Activated CD4-positive, CD25-positive, alpha-beta regulatory T cell (primary cell): Measurements from ENCODE around the gene HNRNPLL.
"Not testable (repeated sequence)": the region's sequence is repeated elsewhere in the genome, so short reads cannot be mapped to it uniquely, and the experiment has no call there.

Experiments used
- DNase-seq, 4 experiments: peaks; one replicate each; lab custom pipeline; 2025; lab: John Stamatoyannopoulos, UW

HNRNPLL gene

DNA sequence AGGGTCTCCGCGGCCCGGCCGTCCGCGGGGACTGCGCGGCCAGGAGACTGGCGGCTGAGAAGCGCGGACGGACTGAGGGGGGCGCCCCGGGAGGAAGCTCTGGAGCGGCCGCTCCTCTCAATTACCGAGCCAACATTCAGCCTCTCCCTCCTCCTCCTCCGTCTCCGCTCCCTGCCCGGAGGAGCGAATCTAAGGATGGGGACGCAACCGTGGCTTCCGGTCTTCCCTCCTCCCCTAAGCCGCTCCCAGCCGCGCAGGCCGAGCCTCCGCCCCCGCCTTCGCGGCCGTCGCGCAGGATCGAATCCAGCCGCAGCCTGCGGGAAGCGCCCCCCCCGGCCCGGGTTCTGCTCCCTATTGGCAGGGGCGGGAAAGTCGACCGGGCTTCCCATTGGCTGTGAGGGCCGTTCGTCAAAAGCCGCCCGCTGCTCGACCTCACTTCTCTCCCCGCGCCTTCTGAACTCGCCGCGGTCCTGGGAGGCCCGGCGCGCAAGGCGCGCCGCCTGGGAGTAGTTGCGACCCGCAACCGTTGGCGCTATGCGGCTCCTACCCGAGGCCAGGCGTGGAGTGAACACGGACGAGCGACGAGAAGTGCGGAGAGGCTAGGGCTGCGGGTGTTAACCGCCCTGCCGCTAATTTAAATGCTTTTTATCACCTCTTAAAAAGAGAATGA is at the start of gene HNRNPLL:
Gene HNRNPLL, minus strand, starts transcription at position 197 of the 670 bp plus-strand sequence. CDS start 302 bp downstream, outside the sequence.
- peak; percentile 85 to 91 (median 88) for DNase-seq

DNA sequence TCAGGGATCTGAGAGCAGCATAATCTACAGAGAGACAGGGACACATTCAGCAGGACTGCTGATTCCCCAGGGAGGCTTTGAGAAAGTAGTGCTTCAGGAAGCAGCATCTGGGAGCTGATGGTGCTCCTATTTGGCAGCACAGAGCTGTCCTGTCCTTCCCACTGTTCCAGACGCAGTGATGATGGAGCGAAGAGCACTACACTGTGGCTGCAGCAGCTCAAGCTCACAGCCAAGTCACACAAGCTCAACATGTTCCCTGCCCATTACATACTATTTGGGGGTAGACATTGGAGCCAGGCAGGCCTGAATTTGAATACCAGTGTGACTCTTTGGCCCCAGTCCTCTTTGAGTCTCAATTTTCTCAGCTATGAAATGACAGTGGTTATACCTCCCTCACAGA is 48.0 kb upstream of the HNRNPLL start:
- no peak for DNase-seq

DNA sequence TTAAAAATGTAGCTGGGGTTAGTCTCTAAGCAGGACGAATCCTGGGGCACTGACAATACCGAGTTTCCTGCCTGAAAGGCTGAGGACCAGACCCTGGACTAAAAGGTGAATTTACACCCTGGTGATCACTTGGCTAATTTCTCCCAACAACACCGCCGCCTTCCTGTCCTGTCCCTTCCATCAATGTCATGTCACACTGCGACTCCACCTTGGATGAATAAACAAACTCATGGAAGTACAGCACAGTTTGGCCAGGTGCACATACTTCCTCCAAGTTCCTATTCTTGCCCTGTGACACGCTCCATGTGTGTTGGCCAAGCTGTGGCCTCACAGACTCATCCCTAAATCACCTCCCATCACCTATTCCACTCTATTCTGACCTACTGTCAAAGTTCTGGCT is 47.3 kb upstream of the HNRNPLL start:
- no peak for DNase-seq

DNA sequence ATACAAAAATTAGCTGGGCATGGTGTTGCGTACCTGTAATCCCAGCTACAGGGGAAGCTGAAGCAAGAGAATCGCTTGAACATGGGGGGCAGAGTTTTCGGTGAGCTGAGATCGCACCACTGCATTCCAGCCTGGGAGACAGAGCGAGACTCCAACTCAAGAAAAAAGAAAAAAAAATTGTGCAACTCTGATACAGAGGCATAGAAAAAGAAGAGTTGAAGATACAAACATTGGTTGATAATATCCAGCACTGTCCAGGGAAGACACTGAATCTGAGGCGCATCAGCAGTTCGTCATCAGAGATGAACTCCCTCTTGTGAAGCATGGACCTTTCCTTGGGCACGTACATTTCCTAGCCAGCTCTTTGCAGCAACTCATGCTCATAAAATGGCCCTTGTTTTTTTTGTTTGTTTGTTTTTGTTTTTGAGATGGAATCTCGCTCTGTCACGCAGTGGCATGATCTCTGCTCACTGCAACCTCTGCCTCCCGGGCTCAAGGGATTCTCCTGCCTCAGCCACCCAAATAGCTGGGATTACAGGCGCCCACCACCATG is 46.5 kb upstream of the HNRNPLL start:
- no peak for DNase-seq

- DNase-seq, result no peak
Observed at GRCh38 chr2:38648107-38648761, 45.5 kb upstream of the HNRNPLL start.

DNA sequence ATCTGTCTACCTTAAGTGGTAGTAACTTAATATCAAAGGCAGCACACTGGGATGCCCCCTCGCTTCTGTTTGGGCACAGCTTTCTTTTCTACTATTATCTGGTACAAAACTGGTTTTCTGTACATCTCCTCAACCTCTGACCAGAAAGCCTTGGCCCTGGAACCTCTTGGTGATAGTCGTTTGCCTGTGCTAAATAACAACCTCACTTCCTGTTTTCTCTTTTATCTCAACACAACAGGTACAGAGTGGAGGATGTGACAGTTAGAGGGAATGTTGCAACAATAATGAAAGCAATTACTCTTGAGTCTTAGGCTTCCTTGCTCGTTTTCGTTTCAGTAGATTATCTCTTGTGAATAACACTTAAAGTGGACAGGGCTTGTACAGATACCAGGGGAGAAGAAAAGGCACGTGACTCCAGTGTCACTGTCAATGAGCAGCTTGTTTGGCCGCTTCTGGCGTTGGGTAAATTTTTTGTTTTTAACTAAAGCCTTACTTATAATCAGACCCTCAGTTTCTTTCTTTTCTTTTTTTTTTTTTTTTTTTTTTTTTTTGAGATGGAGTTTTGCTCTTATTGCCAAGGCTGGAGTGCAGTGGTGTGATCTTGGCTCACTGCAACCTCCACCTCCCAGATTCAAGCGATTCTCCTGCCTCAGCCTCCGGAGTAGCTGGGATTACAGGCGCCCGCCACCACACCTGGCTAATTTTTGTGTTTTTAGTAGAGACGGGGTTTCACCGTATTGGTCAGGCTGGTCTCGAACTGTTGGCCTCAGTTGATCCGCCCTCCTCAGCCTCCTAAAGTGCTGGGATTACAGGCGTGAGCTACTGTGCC is 41.2 kb upstream of the HNRNPLL start:
- not testable (repeated sequence) for DNase-seq

GRCh38 chr2:38643021-38643671 is 40.4 kb upstream of the HNRNPLL start:
- no peak for DNase-seq

DNA sequence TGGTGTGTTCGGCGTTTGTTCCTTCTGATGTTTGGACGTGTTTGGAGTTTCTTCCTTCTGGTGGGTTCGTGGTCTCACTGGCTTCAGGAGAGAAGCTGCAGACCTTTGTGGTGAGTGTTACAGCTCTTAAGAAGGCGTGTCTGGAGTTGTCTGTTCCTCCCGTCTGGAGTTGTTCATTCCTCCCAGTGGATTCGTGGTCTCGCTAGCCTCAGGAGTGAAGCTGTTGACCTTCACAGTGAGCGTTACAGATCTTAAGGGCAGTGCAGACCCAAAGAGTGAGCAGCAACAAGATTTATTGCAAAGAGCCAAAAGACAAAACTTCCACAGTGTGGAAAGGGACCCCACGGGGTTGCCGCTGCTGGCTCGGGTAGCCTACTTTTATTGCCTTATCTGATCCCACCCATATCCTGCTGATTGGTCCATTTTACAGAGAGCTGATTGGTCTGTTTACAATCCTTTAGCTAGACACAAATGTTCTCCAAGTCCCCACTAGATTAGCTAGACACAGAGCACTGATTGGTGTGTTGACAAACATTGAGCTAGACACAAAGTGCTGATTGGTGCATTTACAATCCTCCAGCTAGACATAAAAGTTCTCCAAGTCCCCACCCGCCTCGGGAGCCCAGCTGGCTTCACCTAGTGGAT is 39.8 kb upstream of the HNRNPLL start:
- DNase-seq, result not testable (repeated sequence)

DNA sequence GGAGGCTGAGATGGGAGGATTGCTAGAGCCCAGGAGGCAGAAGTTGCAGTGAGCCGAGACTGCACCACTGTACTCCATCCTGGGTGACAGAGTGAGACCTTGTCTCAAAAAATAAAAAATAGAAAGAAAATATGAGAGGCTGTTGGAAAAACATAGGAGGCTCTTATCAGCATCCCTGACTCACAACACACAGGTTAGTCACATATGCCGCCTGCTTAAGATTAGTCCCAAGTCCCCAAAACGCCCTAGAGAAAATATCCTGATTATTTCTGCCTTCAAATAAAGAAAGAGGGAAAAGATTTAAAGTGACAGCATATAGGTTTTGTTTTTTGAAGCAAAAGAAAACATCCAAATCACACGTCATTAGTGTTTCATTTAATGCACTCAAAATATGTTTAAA is 33.3 kb upstream of the HNRNPLL start:
- no peak for DNase-seq

- no peak for DNase-seq
Observed at GRCh38 chr2:38635139-38635538, 32.4 kb upstream of the HNRNPLL start.

DNA sequence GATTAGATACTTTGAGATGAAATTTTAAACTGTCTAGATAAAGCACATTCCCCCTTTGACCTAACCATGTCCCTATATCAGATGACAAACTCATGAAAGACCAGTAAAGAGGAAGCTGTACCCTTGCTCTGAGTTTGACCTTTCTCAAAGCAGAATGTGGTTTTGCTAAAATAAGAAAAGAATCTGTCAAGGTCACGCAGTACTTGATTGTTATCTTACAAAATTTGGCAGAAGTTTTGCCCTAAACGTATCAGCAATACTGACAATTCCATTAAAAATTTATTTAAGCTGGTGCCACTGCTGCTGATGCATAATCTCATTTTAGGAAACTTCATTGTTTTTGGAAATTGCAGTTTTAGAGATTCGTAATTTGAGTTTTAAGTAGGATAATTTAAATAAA is 32.0 kb upstream of the HNRNPLL start:
- no peak for DNase-seq

DNA sequence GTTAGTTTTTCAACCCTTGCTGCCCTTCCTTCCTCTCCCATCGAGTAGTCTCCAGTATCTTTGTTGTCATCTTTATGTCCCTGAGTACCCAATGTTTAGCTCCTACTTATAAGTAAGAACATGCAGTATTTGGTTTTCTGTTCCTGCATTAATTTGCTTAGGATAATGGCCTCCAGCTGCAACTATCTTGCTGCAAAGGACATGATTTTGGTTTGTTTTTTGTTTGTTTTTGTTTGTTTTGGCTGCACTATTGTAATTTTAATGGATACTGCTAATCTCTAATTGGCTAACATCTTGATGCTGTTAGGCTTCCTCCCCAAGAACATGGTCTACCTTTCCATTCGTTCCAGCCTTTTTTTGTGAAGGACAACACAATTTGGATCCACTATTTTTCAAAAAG is 31.2 kb upstream of the HNRNPLL start:
- DNase-seq, result no peak

DNA sequence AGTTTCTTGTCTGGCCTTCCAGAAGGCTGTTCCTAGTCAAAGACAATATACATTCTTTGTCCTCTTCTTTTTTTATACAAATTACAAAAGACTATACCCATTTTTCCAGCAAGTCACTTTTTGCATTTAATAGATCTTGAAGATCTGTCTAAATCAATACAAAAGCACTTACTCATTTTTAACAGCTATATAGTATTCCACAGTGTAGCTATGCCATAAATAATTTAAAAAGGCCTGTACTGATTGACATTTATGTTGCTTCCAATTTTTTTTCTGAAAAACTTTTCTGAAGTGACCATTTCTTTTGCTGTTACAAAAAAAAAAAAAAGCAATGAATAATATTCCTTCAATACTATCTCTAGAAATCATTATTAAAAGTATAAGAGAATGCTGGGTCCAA is 30.3 kb upstream of the HNRNPLL start:
- no peak for DNase-seq

DNA sequence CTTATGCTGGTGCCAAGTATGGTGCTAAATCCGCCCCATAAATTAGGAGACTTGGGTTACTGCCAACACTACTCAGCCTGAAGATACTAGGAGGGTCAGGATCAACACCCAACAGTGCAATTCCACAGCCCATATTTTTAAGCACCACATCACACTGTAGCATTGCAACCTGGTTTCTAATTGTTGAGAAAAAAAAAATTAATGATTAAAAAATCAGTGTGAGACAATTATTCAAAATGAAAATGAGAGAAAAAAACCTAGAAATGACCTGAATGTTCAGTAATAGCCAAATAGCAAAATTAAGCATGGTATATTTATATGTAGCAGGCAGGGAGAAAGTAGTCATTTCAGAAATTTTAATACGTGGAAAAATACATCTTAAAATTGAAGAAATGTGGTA is 29.2 kb upstream of the HNRNPLL start:
- no peak for DNase-seq

- DNase-seq, result no peak
Observed at GRCh38 chr2:38629684-38630083, 27.0 kb upstream of the HNRNPLL start.

GRCh38 chr2:38627391-38627790 is 24.7 kb upstream of the HNRNPLL start:
- DNase-seq, result no peak

GRCh38 chr2:38626326-38627035 is 23.8 kb upstream of the HNRNPLL start:
- DNase-seq, result no peak

GRCh38 chr2:38622210-38622609 is 19.5 kb upstream of the HNRNPLL start:
- DNase-seq, result no peak

- DNase-seq, result no peak
Observed at GRCh38 chr2:38621018-38621417, 18.3 kb upstream of the HNRNPLL start.

- no peak for DNase-seq
Observed at GRCh38 chr2:38620282-38620977, 17.7 kb upstream of the HNRNPLL start.
